Uterus (tissue), 4 donors: ENCODE results near the gene LRP1B. TPM values are rescaled to one million over a fixed set of nuclear protein-coding genes. Genes with fewer than 3 reads are reported as not detected.

ENCODE experiments used
- DNase-seq, 2 donors: peaks; one replicate each; pipeline ENCODE4 v3.0.0-alpha.2; 2019 to 2020
- H3K27ac ChIP-seq, 2 donors: fragments of 200-600 bp; sonication (generic); 1 replicate in 1 of 2; 2 replicates in 1 of 2; pipeline ENCODE4 v1.5.1; 2016 to 2018
- H3K27me3 ChIP-seq, 2 donors: fragments of 200-600 bp; sonication (generic); one replicate each; pipeline ENCODE4 v1.5.1; 2018 to 2019; ENCODE audit warnings: control low read depth in 1 of 2
- H3K36me3 ChIP-seq, 2 donors: fragments of 200-600 bp; sonication (generic); one replicate each; pipeline ENCODE4 v1.5.1; 2019; ENCODE audit warnings: control low read depth in 1 of 2
- H3K4me1 ChIP-seq, 2 donors: fragments of 200-600 bp; sonication (generic); one replicate each; pipeline ENCODE4 v1.5.1; 2018 to 2019; ENCODE audit warnings: control low read depth in 1 of 2
- H3K4me3 ChIP-seq, 2 donors: fragments of 200-600 bp; sonication (generic); 1 replicate in 1 of 2; 2 replicates in 1 of 2; pipeline ENCODE4 v1.5.1; 2018 to 2019; ENCODE audit warnings: mild to moderate bottlenecking in 1 of 2
- H3K9me3 ChIP-seq, 2 donors: fragments of 200-600 bp; sonication (generic); one replicate each; pipeline ENCODE4 v1.5.1; 2019; ENCODE audit warnings: control low read depth in 1 of 2
- POLR2A ChIP-seq, 2 donors: fragments of 450-650 bp; IDR thresholded peaks; one replicate each; pipeline ENCODE4 v1.6.1; 2016; ENCODE audit warnings: antibody characterized with exemption in 2 of 2, mild to moderate bottlenecking in 1 of 2, moderate library complexity in 1 of 2
- intact Hi-C: fragments of 100-400 bp; cut with DNase I; formaldehyde crosslinking; loops from one replicate; pipeline ENCODE4 v1.15.1; 2023; ENCODE audit warnings: low total_unique reads
- total RNA-seq, 4 donors: library from RNA; depleted of rRNA in 3 of 4; stranded (reverse); fragments of >200 nt in 3 of 4; gene quantifications; one replicate each; pipeline versions ENCODE4 v1.1.0 to v1.2.4, GENCODE V29; 2014 to 2023
- TF ChIP-seq, protein P1 (sequence below), 4 experiments: fragments of 200-600 bp in 2 of 4; fragments of 450-650 bp in 2 of 4; sonication (generic) in 2 of 4; IDR thresholded peaks; one replicate each; pipeline ENCODE4 v1.5.1; 2016 to 2019; ENCODE audit warnings: antibody characterized with exemption in 4 of 4, mild to moderate bottlenecking in 2 of 4, moderate library complexity in 1 of 4
- donor health status: DM: yes; HTN: yes; CAD: no.

LRP1B gene
- total RNA-seq, 4 donors from 2014 or later = 0.29 to 7.3 (median 0.79) TPM; not detected in 1

GRCh38 chr2:141699573-141699972 lies 431.2 kb downstream of the LRP1B start:
- intact Hi-C loops = no loop called here
- Histone ChIP-seq H3K27me3 (no peaks in the 10 kb centered on the region), H3K9me3 (no peaks in the 10 kb centered on the region), H3K4me3 (no peak overlapping the region), H3K4me1 (no peaks in the 10 kb centered on the region), H3K36me3 (no peaks in the 10 kb centered on the region), H3K27ac (no peak overlapping the region)
- TF ChIP-seq, protein P1, sequence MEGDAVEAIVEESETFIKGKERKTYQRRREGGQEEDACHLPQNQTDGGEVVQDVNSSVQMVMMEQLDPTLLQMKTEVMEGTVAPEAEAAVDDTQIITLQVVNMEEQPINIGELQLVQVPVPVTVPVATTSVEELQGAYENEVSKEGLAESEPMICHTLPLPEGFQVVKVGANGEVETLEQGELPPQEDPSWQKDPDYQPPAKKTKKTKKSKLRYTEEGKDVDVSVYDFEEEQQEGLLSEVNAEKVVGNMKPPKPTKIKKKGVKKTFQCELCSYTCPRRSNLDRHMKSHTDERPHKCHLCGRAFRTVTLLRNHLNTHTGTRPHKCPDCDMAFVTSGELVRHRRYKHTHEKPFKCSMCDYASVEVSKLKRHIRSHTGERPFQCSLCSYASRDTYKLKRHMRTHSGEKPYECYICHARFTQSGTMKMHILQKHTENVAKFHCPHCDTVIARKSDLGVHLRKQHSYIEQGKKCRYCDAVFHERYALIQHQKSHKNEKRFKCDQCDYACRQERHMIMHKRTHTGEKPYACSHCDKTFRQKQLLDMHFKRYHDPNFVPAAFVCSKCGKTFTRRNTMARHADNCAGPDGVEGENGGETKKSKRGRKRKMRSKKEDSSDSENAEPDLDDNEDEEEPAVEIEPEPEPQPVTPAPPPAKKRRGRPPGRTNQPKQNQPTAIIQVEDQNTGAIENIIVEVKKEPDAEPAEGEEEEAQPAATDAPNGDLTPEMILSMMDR (IDR thresholded peaks at IDR 0.05) = no peak
- no peak for TF ChIP-seq POLR2A (IDR thresholded peaks at IDR 0.05)
- DNase-seq = no peak

- Histone ChIP-seq H3K36me3 (no peaks in the 10 kb centered on the region), H3K27ac (no peak overlapping the region), H3K27me3 (no peaks in the 10 kb centered on the region), H3K4me1 (no peaks in the 10 kb centered on the region), H3K9me3 (no peaks in the 10 kb centered on the region), H3K4me3 (no peak overlapping the region)
- TF ChIP-seq POLR2A (IDR thresholded peaks at IDR 0.05) = no peak
- TF ChIP-seq, protein P1 (IDR thresholded peaks at IDR 0.05) = no peak
- intact Hi-C loops = no loop called here
- DNase-seq = no peak
Observed at GRCh38 chr2:141698500-141698899, 432.3 kb downstream of the LRP1B start.

- no peak for DNase-seq
- intact Hi-C loops = no loop called here
- H3K4me3 ChIP-seq = no peak overlapping the region
- TF ChIP-seq, protein P1 (IDR thresholded peaks at IDR 0.05) = no peak
- no peak for TF ChIP-seq POLR2A (IDR thresholded peaks at IDR 0.05)
- no peaks in the 10 kb centered on the region for H3K27me3 ChIP-seq
- no peaks in the 10 kb centered on the region for H3K9me3 ChIP-seq
- H3K4me1 ChIP-seq = no peaks in the 10 kb centered on the region
- no peak overlapping the region for H3K27ac ChIP-seq
- no peaks in the 10 kb centered on the region for H3K36me3 ChIP-seq
Observed at GRCh38 chr2:141697035-141697434, 433.8 kb downstream of the LRP1B start.

DNA sequence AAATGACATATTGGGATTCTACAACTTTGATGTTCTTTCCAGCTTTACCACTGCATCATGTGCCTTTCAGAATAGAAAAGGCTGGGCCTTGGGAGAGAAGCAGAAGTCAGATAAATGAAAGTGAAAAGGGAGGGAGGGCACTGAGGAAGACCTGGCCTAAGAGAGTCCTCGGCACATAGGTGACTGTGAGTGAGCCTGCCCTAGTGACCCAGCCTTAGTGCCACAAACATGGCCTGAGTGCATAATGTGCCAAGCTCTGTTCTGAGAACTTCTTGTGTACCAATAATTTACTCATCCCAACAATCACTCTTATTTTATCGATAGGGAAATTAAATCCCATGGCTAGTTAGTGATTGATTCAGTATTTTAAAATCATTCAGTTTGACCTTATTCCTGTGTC lies 436.6 kb downstream of the LRP1B start:
- Histone ChIP-seq H3K4me3 (no peak overlapping the region), H3K4me1 (no peaks in the 10 kb centered on the region), H3K27me3 (no peaks in the 10 kb centered on the region), H3K9me3 (no peaks in the 10 kb centered on the region), H3K36me3 (no peaks in the 10 kb centered on the region), H3K27ac (no peak overlapping the region)
- intact Hi-C loops = no loop called here
- TF ChIP-seq, protein P1 (IDR thresholded peaks at IDR 0.05) = no peak
- no peak for TF ChIP-seq POLR2A (IDR thresholded peaks at IDR 0.05)
- DNase-seq = no peak

DNA sequence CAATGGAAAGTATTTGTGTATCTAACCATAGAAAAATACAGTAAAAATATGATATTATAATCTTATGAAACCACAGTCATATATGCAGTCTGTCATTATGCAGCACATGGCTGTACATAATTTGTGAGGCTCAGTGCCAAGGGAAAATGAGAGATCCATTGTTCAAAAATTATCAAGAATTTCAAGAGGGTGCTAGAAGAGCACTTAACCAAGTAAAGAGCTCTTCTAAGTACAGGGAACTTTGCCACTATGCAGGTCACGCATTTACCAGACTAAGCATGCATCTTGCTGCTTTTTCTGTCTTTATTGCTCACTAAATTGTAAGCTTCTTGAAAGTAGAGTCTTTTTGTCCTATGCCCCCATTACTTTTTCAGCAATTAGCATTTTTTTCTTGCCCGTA lies 438.0 kb downstream of the LRP1B start:
- Histone ChIP-seq H3K4me1 (no peaks in the 10 kb centered on the region), H3K27ac (no peak overlapping the region), H3K27me3 (no peaks in the 10 kb centered on the region), H3K4me3 (no peak overlapping the region), H3K36me3 (no peaks in the 10 kb centered on the region), H3K9me3 (no peaks in the 10 kb centered on the region)
- no peak for DNase-seq
- TF ChIP-seq, protein P1 (IDR thresholded peaks at IDR 0.05) = no peak
- no peak for TF ChIP-seq POLR2A (IDR thresholded peaks at IDR 0.05)
- intact Hi-C loops = no loop called here
